ENCODE measurements around the gene POU6F2. TPM values are rescaled to one million over a fixed set of nuclear protein-coding genes. Genes with fewer than 3 reads are reported as not detected.

Gene POU6F2
- total RNA-seq, 1 donor from 2014 or later: 34.7 TPM

GRCh38 chr7:39402034-39402433, 424.3 kb downstream of the POU6F2 start:
- H3K36me3 Mint-ChIP-seq (ENCODE audit: unreplicated experiment): no peaks in the 10 kb centered on the region

GRCh38 chr7:39404907-39405306, 427.2 kb downstream of the POU6F2 start:
- Mint-ChIP-seq H3K36me3 (ENCODE audit: unreplicated experiment) (no peaks in the 10 kb centered on the region), H3K4me1 (ENCODE audit: low read depth, unreplicated experiment) (peaks cover 2% of the 10 kb centered on the region), H3K9me3 (ENCODE audit: unreplicated experiment) (no peaks in the 10 kb centered on the region), H3K4me3 (ENCODE audit: unreplicated experiment) (no peak overlapping the region), H3K27me3 (ENCODE audit: unreplicated experiment) (no peaks in the 10 kb centered on the region), H3K27ac (ENCODE audit: unreplicated experiment) (no peak overlapping the region)
- DNase-seq: no peak
- TF ChIP-seq CTCF (IDR thresholded peaks at IDR 0.05; ENCODE audit: partially characterized antibody, unreplicated experiment): no peak

More at GRCh38 chr7:39402034-39402433, 424.3 kb downstream of the POU6F2 start:
- no peak overlapping the region for H3K27ac Mint-ChIP-seq (ENCODE audit: unreplicated experiment)
- no peaks in the 10 kb centered on the region for H3K4me1 Mint-ChIP-seq (ENCODE audit: low read depth, unreplicated experiment)
- no peaks in the 10 kb centered on the region for H3K27me3 Mint-ChIP-seq (ENCODE audit: unreplicated experiment)
- H3K9me3 Mint-ChIP-seq (ENCODE audit: unreplicated experiment): no peaks in the 10 kb centered on the region
- no peak for TF ChIP-seq CTCF (IDR thresholded peaks at IDR 0.05; ENCODE audit: partially characterized antibody, unreplicated experiment)
- H3K4me3 Mint-ChIP-seq (ENCODE audit: unreplicated experiment): no peak overlapping the region
- no peak for DNase-seq

GRCh38 chr7:39405581-39405980, 427.9 kb downstream of the POU6F2 start:
- Mint-ChIP-seq H3K9me3 (ENCODE audit: unreplicated experiment) (no peaks in the 10 kb centered on the region), H3K27ac (ENCODE audit: unreplicated experiment) (no peak overlapping the region), H3K4me1 (ENCODE audit: low read depth, unreplicated experiment) (peaks cover 2% of the 10 kb centered on the region), H3K36me3 (ENCODE audit: unreplicated experiment) (no peaks in the 10 kb centered on the region), H3K27me3 (ENCODE audit: unreplicated experiment) (no peaks in the 10 kb centered on the region), H3K4me3 (ENCODE audit: unreplicated experiment) (no peak overlapping the region)
- no peak for TF ChIP-seq CTCF (IDR thresholded peaks at IDR 0.05; ENCODE audit: partially characterized antibody, unreplicated experiment)
- DNase-seq: no peak

GRCh38 chr7:39406467-39406866, 428.8 kb downstream of the POU6F2 start:
- Mint-ChIP-seq H3K4me1 (ENCODE audit: low read depth, unreplicated experiment) (peaks cover 2% of the 10 kb centered on the region), H3K4me3 (ENCODE audit: unreplicated experiment) (no peak overlapping the region), H3K27ac (ENCODE audit: unreplicated experiment) (no peak overlapping the region), H3K27me3 (ENCODE audit: unreplicated experiment) (no peaks in the 10 kb centered on the region), H3K9me3 (ENCODE audit: unreplicated experiment) (no peaks in the 10 kb centered on the region), H3K36me3 (ENCODE audit: unreplicated experiment) (no peaks in the 10 kb centered on the region)
- DNase-seq: no peak
- TF ChIP-seq CTCF (IDR thresholded peaks at IDR 0.05; ENCODE audit: partially characterized antibody, unreplicated experiment): no peak

- H3K4me1 Mint-ChIP-seq (ENCODE audit: low read depth, unreplicated experiment): peaks cover 2% of the 10 kb centered on the region
- no peaks in the 10 kb centered on the region for H3K36me3 Mint-ChIP-seq (ENCODE audit: unreplicated experiment)
- no peak for DNase-seq
- H3K27me3 Mint-ChIP-seq (ENCODE audit: unreplicated experiment): no peaks in the 10 kb centered on the region
- no peak overlapping the region for H3K27ac Mint-ChIP-seq (ENCODE audit: unreplicated experiment)
- TF ChIP-seq CTCF (IDR thresholded peaks at IDR 0.05; ENCODE audit: partially characterized antibody, unreplicated experiment): no peak
- no peaks in the 10 kb centered on the region for H3K9me3 Mint-ChIP-seq (ENCODE audit: unreplicated experiment)
- H3K4me3 Mint-ChIP-seq (ENCODE audit: unreplicated experiment): no peak overlapping the region
These were observed 429.4 kb downstream of the POU6F2 start for GRCh38 chr7:39407137-39407536.
